Renal pelvis (tissue), 4 donors: Measurements from ENCODE around the gene BLOC1S4. TPM values are rescaled to one million over a fixed set of nuclear protein-coding genes. Genes with fewer than 3 reads are reported as not detected.
"Not testable (repeated sequence)": the region's sequence is repeated elsewhere in the genome, so short reads cannot be mapped to it uniquely, and the experiment has no call there.

ENCODE experiments used
- DNase-seq: peaks from one replicate; pipeline ENCODE4 v3.0.0-alpha.2; 2013
- polyA plus RNA-seq, 3 donors: library from polyadenylated mRNA; unstranded; fragments of 120-200 nt; gene quantifications; one replicate each; pipeline ENCODE4 v1.2.1, GENCODE V29; 2013; ENCODE audit not compliant: insufficient read length in 3 of 3

BLOC1S4 gene
- polyA plus RNA-seq, 3 donors, result 10.3 to 13.7 (median 13.3) TPM

- peak; percentile 97 for DNase-seq
These were observed 6.5 kb upstream of the BLOC1S4 start, which contains the start of gene MRFAP1L1 for GRCh38 chr4:6709230-6710114. Gene MRFAP1L1 (minus strand): TSS chr4:6709865. CDS start chr4:6709629, 236 bp downstream.

GRCh38 chr4:6710282-6710681 lies 5.7 kb upstream of the BLOC1S4 start:
- no peak for DNase-seq

- no peak for DNase-seq
These were observed 5.0 kb upstream of the BLOC1S4 start for GRCh38 chr4:6710996-6711395.

- no peak for DNase-seq
These were observed 1.0 kb upstream of the BLOC1S4 start for GRCh38 chr4:6714954-6715353.

GRCh38 chr4:6715704-6716017 lies 313 bp upstream of the BLOC1S4 start:
- no peak for DNase-seq

GRCh38 chr4:6716958-6717655 lies 1.1 kb downstream of the BLOC1S4 start:
- no peak for DNase-seq

GRCh38 chr4:6718932-6719610 lies 3.1 kb downstream of the BLOC1S4 start:
- no peak for DNase-seq

GRCh38 chr4:6719611-6720179 lies 3.7 kb downstream of the BLOC1S4 start:
- DNase-seq, result no peak

- DNase-seq, result peak; percentile 83
These were observed 4.3 kb downstream of the BLOC1S4 start for GRCh38 chr4:6720202-6720699.

GRCh38 chr4:6721121-6721520 lies 5.1 kb downstream of the BLOC1S4 start:
- no peak for DNase-seq

- DNase-seq, result no peak
These were observed 6.9 kb downstream of the BLOC1S4 start for GRCh38 chr4:6722891-6723290.

- no peak for DNase-seq
These were observed 7.9 kb downstream of the BLOC1S4 start for GRCh38 chr4:6723851-6724250.

- no peak for DNase-seq
These were observed 8.6 kb downstream of the BLOC1S4 start for GRCh38 chr4:6724421-6725111.

- DNase-seq, result not testable (repeated sequence)
These were observed 9.5 kb downstream of the BLOC1S4 start for GRCh38 chr4:6725427-6725961.

- DNase-seq, result no peak
These were observed 11.3 kb downstream of the BLOC1S4 start for GRCh38 chr4:6727081-6727942.

- no peak for DNase-seq
These were observed 11.9 kb downstream of the BLOC1S4 start for GRCh38 chr4:6727943-6728250.

GRCh38 chr4:6728320-6729029 lies 12.5 kb downstream of the BLOC1S4 start:
- DNase-seq, result no peak

- no peak for DNase-seq
These were observed 14.8 kb downstream of the BLOC1S4 start for GRCh38 chr4:6730603-6731317.

GRCh38 chr4:6731318-6731675 lies 15.3 kb downstream of the BLOC1S4 start:
- no peak for DNase-seq
